ENCODE data around the gene ROBO1.

ROBO1 gene

GRCh38 chr3:78918361-78919020 is 849.3 kb downstream of the ROBO1 start:
- Mint-ChIP-seq H3K36me3 (no peaks in the 10 kb centered on the region), H3K27ac (no peak overlapping the region), H3K4me3 (no peak overlapping the region), H3K27me3 (no peaks in the 10 kb centered on the region), H3K9me3 (no peaks in the 10 kb centered on the region), H3K4me1 (no peaks in the 10 kb centered on the region)

- no peaks in the 10 kb centered on the region for H3K4me1 Mint-ChIP-seq
- no peaks in the 10 kb centered on the region for H3K9me3 Mint-ChIP-seq
- H3K36me3 Mint-ChIP-seq: no peaks in the 10 kb centered on the region
- no peak overlapping the region for H3K27ac Mint-ChIP-seq
- no peaks in the 10 kb centered on the region for H3K27me3 Mint-ChIP-seq
- H3K4me3 Mint-ChIP-seq: no peak overlapping the region
Measured at GRCh38 chr3:78917536-78917935, 850.3 kb downstream of the ROBO1 start.

GRCh38 chr3:78913711-78914110 is 854.1 kb downstream of the ROBO1 start:
- Mint-ChIP-seq H3K27me3 (no peaks in the 10 kb centered on the region), H3K36me3 (no peaks in the 10 kb centered on the region), H3K4me1 (no peaks in the 10 kb centered on the region), H3K9me3 (no peaks in the 10 kb centered on the region), H3K4me3 (no peak overlapping the region), H3K27ac (no peak overlapping the region)

GRCh38 chr3:78912687-78913086 is 855.1 kb downstream of the ROBO1 start:
- H3K36me3 Mint-ChIP-seq: no peaks in the 10 kb centered on the region
- H3K9me3 Mint-ChIP-seq: no peaks in the 10 kb centered on the region
- H3K4me1 Mint-ChIP-seq: no peaks in the 10 kb centered on the region
- no peak overlapping the region for H3K4me3 Mint-ChIP-seq
- no peaks in the 10 kb centered on the region for H3K27me3 Mint-ChIP-seq
- H3K27ac Mint-ChIP-seq: no peak overlapping the region

- Mint-ChIP-seq H3K9me3 (peaks cover 4% of the 10 kb centered on the region), H3K4me1 (no peaks in the 10 kb centered on the region), H3K27me3 (no peaks in the 10 kb centered on the region), H3K4me3 (no peak overlapping the region), H3K27ac (no peak overlapping the region), H3K36me3 (no peaks in the 10 kb centered on the region)
Measured at GRCh38 chr3:78912259-78912658, 855.5 kb downstream of the ROBO1 start.

- Mint-ChIP-seq H3K4me3 (no peak overlapping the region), H3K36me3 (no peaks in the 10 kb centered on the region), H3K27me3 (no peaks in the 10 kb centered on the region), H3K27ac (no peak overlapping the region), H3K4me1 (no peaks in the 10 kb centered on the region), H3K9me3 (peaks cover 6% of the 10 kb centered on the region)
Measured at GRCh38 chr3:78911394-78911793, 856.4 kb downstream of the ROBO1 start.

- Mint-ChIP-seq H3K9me3 (peaks cover 6% of the 10 kb centered on the region), H3K27me3 (no peaks in the 10 kb centered on the region), H3K4me3 (no peak overlapping the region), H3K27ac (no peak overlapping the region), H3K4me1 (no peaks in the 10 kb centered on the region), H3K36me3 (no peaks in the 10 kb centered on the region)
Measured at GRCh38 chr3:78908236-78908635, 859.6 kb downstream of the ROBO1 start.

- Mint-ChIP-seq H3K27me3 (no peaks in the 10 kb centered on the region), H3K36me3 (no peaks in the 10 kb centered on the region), H3K4me3 (no peak overlapping the region), H3K4me1 (no peaks in the 10 kb centered on the region), H3K27ac (no peak overlapping the region), H3K9me3 (peaks cover 6% of the 10 kb centered on the region)
Measured at GRCh38 chr3:78907367-78907766, 860.4 kb downstream of the ROBO1 start.

GRCh38 chr3:78906930-78907329 is 860.9 kb downstream of the ROBO1 start:
- H3K4me1 Mint-ChIP-seq: no peaks in the 10 kb centered on the region
- no peaks in the 10 kb centered on the region for H3K36me3 Mint-ChIP-seq
- no peak overlapping the region for H3K27ac Mint-ChIP-seq
- H3K4me3 Mint-ChIP-seq: no peak overlapping the region
- H3K27me3 Mint-ChIP-seq: no peaks in the 10 kb centered on the region
- peaks cover 6% of the 10 kb centered on the region for H3K9me3 Mint-ChIP-seq

- H3K36me3 Mint-ChIP-seq: no peaks in the 10 kb centered on the region
- no peaks in the 10 kb centered on the region for H3K27me3 Mint-ChIP-seq
- H3K4me1 Mint-ChIP-seq: no peaks in the 10 kb centered on the region
- no peak overlapping the region for H3K27ac Mint-ChIP-seq
- no peak overlapping the region for H3K4me3 Mint-ChIP-seq
- peaks cover 6% of the 10 kb centered on the region for H3K9me3 Mint-ChIP-seq
Measured at GRCh38 chr3:78906245-78906644, 861.6 kb downstream of the ROBO1 start.

- Mint-ChIP-seq H3K9me3 (peaks cover 6% of the 10 kb centered on the region), H3K27ac (no peak overlapping the region), H3K4me3 (no peak overlapping the region), H3K36me3 (no peaks in the 10 kb centered on the region), H3K27me3 (no peaks in the 10 kb centered on the region), H3K4me1 (no peaks in the 10 kb centered on the region)
Measured at GRCh38 chr3:78905700-78906099, 862.1 kb downstream of the ROBO1 start.

GRCh38 chr3:78901544-78901943 is 866.3 kb downstream of the ROBO1 start:
- no peak overlapping the region for H3K4me3 Mint-ChIP-seq
- H3K36me3 Mint-ChIP-seq: no peaks in the 10 kb centered on the region
- no peaks in the 10 kb centered on the region for H3K27me3 Mint-ChIP-seq
- H3K4me1 Mint-ChIP-seq: no peaks in the 10 kb centered on the region
- H3K27ac Mint-ChIP-seq: no peak overlapping the region
- no peaks in the 10 kb centered on the region for H3K9me3 Mint-ChIP-seq

- Mint-ChIP-seq H3K4me1 (no peaks in the 10 kb centered on the region), H3K27me3 (no peaks in the 10 kb centered on the region), H3K9me3 (peaks cover 5% of the 10 kb centered on the region), H3K27ac (no peak overlapping the region), H3K4me3 (no peak overlapping the region), H3K36me3 (no peaks in the 10 kb centered on the region)
Measured at GRCh38 chr3:78900880-78901279, 866.9 kb downstream of the ROBO1 start.

GRCh38 chr3:78900426-78900825 is 867.4 kb downstream of the ROBO1 start:
- Mint-ChIP-seq H3K4me3 (no peak overlapping the region), H3K4me1 (no peaks in the 10 kb centered on the region), H3K27ac (no peak overlapping the region), H3K36me3 (no peaks in the 10 kb centered on the region), H3K9me3 (peaks cover 5% of the 10 kb centered on the region), H3K27me3 (no peaks in the 10 kb centered on the region)

- Mint-ChIP-seq H3K36me3 (no peaks in the 10 kb centered on the region), H3K9me3 (peaks cover 22% of the 10 kb centered on the region)
Measured at GRCh38 chr3:78895528-78895927, 872.3 kb downstream of the ROBO1 start.

GRCh38 chr3:78894787-78895186 is 873.0 kb downstream of the ROBO1 start:
- H3K4me3 Mint-ChIP-seq: no peak overlapping the region
- H3K36me3 Mint-ChIP-seq: no peaks in the 10 kb centered on the region
- peaks cover 22% of the 10 kb centered on the region for H3K9me3 Mint-ChIP-seq
- no peaks in the 10 kb centered on the region for H3K4me1 Mint-ChIP-seq
- H3K27me3 Mint-ChIP-seq: no peaks in the 10 kb centered on the region
- H3K27ac Mint-ChIP-seq: no peak overlapping the region

More at GRCh38 chr3:78895528-78895927, 872.3 kb downstream of the ROBO1 start:
- Mint-ChIP-seq H3K4me1 (no peaks in the 10 kb centered on the region), H3K27ac (no peak overlapping the region), H3K27me3 (no peaks in the 10 kb centered on the region), H3K4me3 (no peak overlapping the region)

GRCh38 chr3:78893161-78893560 is 874.6 kb downstream of the ROBO1 start:
- Mint-ChIP-seq H3K27ac (no peak overlapping the region), H3K27me3 (no peaks in the 10 kb centered on the region), H3K36me3 (no peaks in the 10 kb centered on the region), H3K4me1 (no peaks in the 10 kb centered on the region), H3K9me3 (peaks cover 22% of the 10 kb centered on the region), H3K4me3 (no peak overlapping the region)

Data from activated naive CD4-positive, alpha-beta T cell treated with anti-CD3 and anti-CD28 coated beads, Interleukin-2, amount 50 U/mL, for 24 hours (primary cell).